HG03135 (cell line): Measurements from ENCODE around the gene CRACR2B.

Source experiments
- ATAC-seq: cut with Tn5 transposase; IDR thresholded peaks from one replicate; pipeline ENCODE4 v1.9.1; 2021; ENCODE audit warnings: mild to moderate bottlenecking, moderate library complexity; ENCODE audit not compliant: unreplicated experiment

Gene CRACR2B

GRCh38 chr11:850775-851763, 23.4 kb downstream of the CRACR2B start:
- no peak for ATAC-seq

DNA sequence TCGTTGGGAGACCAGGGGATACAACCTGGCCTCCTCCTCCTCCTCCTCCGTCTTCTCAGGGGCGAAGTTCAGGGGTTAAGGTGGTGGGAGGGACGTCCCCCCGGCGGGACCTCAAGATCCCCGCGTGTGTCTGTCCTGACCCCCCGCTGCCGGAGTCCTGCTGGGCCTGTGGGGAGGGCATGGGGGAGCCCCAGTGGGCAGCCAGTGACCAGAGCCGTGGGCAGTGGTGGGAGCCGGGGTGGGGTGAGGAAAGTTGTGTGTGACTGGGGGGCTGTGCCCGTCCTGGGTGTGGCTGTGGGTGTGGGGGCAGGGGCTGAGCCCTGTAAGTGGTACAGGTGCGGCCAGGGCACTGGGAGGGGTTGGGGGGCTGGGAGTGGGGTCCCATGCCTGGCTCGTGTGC, 25.0 kb downstream of the CRACR2B start:
- ATAC-seq: no peak

DNA sequence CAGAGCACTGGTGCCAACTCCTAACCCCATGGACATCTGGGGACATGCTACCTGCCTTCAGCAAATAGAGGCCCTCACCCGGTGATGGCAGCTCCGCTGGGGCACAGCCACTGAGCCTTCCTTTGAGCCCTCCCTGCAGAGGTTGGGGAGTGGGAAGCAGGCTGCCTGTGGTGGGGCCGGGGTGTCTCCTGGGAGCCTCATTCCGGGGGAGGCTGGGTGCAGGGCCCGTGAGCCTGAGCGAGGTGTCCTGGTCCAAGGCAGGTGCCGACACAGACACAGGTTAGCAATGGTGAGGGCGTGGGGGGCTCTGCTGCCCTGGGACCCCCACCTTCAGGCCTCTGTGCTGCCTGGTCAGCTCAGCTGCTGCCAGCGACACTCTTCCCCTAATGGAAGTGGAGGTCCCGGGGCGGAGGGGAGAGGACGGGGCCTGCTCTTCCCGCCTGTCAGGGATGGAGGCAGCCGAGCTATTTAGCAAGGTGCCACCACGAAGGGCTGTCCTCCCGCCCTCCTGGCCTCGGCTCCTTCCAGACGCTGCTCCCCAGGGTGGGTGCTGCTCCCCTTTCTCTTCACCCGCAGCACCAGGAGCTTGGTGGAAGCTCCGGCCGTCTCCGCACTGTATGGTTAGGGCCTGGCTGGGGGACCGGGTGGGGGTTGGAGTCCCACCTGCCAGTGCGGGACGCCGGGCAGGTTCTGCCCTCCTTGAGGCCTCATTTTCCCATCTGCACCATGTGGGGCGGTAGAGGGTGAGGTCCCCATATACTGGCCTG, 26.1 kb downstream of the CRACR2B start:
- no peak for ATAC-seq

DNA sequence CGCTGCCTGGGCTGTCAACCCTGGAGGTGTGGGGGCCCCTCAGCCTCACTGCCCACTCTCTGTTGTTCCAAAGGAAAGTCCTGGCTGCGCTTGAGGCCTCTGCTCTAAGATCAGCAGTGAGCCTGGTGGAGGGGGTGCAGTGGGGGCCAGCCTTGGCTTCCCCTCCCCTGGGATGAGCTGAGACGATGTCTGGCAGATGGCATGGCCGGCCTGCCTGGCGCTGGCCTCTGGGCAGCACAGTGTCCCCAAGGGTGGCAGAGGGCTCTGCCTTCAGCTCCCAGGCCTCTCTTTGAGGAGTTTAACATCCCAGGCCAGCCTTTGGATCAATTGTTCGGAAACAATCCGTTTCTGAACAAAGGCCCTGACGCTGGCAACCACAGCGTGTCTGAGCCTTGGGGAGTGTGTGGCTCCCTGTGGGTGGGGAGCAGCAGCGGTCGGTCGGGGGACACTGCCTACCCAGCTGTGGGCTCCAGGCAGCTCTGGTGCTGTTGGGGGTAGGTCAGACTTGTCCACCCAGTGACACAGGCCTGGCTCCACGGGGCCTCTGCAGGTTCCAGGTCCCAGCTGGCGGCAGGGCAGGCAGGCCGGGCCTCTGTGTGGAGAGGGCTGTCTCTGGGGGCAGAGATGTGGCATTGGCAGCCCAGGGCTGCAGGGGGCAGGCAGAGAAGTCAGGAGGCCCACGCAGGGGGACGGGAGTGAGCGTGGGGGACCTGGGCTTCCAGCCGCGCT, 27.0 kb downstream of the CRACR2B start:
- ATAC-seq: no peak

GRCh38 chr11:855330-855674, 27.6 kb downstream of the CRACR2B start:
- ATAC-seq: no peak

- ATAC-seq: no peak
Observed at GRCh38 chr11:855796-856195, 28.1 kb downstream of the CRACR2B start.

GRCh38 chr11:856397-856796, 28.7 kb downstream of the CRACR2B start:
- no peak for ATAC-seq

DNA sequence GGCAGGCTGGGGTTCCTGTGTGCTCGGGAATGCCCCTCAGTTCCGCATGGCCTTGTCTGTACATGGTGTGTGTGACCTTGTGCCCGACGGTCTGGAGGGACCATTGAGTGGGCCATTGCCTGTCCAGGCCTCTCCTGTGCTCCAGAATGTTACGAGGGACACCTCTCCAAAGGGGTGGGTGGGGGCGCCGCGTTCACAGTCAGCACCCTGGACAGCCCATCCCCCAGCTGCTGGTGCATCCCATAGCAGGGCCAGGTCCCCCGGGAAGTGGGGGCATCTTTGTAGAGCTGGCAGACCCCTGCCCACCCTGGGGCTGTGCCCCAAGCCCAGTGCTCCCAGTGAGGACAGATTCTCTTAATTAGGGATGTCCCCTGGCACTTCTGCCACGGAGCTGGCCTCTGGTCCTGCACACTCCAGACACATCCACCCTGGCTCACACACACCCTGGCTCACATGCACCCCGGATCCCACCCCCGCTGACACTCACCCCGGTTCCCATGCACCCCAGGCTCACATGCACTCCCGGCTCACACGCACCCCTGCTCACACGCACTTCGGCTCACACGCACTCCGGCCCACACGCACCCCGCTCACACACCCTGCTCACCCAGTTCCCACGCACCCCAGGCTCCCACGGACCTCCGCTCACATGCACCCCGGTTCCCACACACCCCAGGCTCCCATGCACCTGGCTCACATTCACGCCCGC, 30.5 kb downstream of the CRACR2B start:
- no peak for ATAC-seq

DNA sequence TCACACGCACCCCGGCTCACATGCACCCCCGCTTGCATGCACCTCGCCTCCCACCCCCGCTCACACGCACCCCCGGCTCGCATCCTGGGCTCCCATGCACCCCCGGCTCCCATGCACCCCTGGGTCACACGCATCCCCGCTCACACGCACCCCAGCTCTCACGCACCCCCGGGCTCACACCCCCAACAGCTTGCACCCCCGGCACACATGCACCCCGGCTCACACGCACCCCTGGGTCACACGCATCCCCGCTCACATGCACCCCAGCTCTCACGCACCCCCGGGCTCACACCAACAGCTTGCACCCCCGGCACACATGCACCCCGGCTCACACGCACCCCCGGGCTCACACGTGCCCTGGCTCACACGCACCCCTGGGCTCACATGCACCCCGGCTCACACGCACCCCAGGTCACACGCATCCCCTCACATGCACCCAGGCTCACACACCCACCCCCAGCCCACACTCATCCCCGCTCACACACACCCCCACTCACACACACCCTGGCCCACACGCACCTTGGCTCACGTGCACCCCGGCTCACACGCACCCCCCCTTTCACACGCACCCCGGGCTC, 31.1 kb downstream of the CRACR2B start:
- ATAC-seq: no peak

GRCh38 chr11:859394-860131, 31.8 kb downstream of the CRACR2B start:
- no peak for ATAC-seq

- no peak for ATAC-seq
Observed at GRCh38 chr11:860234-861104, 32.8 kb downstream of the CRACR2B start.

GRCh38 chr11:861105-861479, 33.4 kb downstream of the CRACR2B start:
- no peak for ATAC-seq

- no peak for ATAC-seq
Observed at GRCh38 chr11:862081-862661, 34.5 kb downstream of the CRACR2B start.

- no peak for ATAC-seq
Observed at GRCh38 chr11:862696-863022, 34.9 kb downstream of the CRACR2B start.

DNA sequence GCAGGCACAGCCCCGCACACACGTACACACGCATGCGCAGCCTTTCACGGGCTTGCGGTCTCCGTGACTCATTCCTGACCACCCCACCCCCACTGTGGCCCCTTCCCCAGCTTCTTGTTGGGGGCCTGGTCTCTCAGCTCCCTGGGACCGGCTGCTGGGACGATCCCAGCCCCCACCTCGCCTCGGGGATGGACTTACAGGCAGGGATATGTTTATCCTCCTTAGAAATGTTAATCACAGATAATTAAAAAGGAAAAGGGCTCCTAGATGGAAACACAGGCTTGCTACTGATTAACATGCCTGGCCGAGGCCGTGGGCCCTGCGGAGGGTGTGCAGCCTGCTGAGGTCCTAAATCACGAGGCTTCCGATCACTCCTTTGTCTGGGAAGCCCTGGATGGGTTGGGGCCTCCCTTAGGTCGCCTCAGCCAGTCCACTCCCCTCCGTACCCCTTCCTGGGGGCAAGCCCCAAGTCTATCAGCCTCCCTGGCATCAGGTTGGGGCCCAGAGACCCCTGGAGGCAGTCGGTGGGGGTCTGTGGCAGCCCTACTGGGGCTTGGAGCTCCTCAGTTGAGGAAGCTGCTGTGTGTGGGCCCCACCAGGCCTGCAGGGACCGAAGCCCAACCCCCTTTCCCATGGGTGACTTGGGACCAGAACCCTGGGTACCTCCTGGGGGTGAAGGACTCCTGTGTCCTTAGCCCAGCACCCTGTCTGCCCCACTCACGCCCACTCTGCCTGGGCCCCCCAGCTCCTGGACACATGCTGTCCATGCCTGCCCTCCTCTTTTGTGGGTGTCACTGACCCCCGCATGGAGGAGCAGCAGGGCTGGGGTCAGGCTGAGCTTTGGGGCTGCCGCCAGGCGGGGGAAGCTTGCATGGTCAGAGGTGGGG, 35.5 kb downstream of the CRACR2B start:
- ATAC-seq: no peak

DNA sequence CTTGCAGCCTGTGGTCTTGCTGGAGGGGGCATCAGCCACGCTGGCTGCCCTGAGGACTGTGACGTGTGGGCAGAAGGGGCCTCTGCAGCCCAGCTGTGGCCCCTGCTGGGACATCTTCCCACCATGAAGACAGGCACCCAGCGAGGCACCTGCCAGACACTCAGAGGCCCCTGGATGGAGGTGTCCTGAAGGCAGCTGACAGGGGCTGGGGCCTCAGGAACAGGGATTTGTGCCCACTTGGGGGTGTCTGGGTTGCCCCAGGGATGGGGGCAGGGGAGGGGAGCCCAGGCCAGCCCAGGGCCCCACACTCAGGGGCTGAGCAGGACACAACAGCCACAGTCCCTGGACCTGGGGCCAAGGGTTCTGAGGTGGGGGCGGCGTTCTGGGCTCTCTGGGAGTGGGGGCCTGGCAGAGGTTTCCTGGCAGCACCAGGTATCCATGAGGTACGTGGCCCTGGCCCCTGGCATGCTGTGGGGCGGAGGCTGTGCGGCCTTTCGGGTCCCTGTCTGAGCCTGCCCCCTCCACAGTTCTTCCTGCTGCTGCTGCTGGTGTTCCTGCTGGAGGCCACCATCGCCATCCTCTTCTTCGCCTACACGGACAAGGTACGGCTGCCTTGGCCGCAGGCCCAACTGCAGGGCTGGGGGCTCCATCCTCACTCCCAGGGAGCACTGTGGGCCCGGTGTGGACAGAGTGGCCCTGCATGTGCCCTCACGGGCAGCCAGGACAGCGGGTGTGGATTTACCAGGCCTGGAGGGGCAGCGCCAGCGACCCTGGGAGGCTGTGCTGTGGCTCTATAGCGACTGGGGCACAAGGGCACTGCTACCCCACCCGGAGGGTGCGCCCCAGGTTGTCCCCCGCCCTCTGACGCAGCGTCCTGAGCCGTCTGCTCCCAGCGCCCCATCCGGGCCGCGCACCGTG, 36.5 kb downstream of the CRACR2B start:
- ATAC-seq: no peak

DNA sequence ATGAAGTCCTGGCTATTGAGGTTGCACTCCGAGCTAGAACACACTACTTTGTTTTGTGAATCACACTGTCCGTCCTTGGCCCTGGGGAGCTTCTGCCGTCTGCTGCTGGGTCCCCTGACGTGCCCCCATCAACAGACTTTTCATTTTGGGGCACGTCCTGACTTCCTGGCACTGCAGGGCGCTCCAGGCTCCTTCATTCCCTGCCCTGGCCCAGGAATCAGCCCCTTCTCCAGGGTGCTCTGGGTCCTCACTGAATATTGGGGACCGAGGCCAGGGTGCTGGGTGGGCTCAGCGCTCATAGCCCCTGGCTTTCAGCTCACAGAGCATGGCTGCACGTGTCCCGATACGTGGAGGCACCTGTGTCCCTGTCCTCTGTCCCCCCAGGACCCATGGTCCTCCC, 37.2 kb downstream of the CRACR2B start:
- ATAC-seq: no peak
